SK-N-SH (cell line): ENCODE results near the gene LRRFIP2.

Experiments
- CTCF ChIP-seq: fragments of 200-600 bp; sonication (generic); IDR thresholded peaks from 2 replicates; pipeline ENCODE4 v1.6.1; 2017; ENCODE audit warnings: antibody characterized with exemption, mild to moderate bottlenecking, moderate library complexity
- EP300 ChIP-seq, 2 experiments: IDR thresholded peaks; 2 replicates each; pipeline versions ENCODE4 v1.4.0 to v1.6.1; 2012; ENCODE audit warnings: borderline replicate concordance in 1 of 2, low read depth in 1 of 2, low read length in 1 of 2
- FOXJ3 ChIP-seq: sonication (generic); formaldehyde crosslinking; IDR thresholded peaks from 2 replicates; pipeline ENCODE4 v1.5.1; 2020; ENCODE audit warnings: mild to moderate bottlenecking, missing genetic modification reagents
- MAX ChIP-seq: IDR thresholded peaks from 2 replicates; pipeline ENCODE4 v1.4.0; 2012; ENCODE audit warnings: low read depth
- MEF2A ChIP-seq: IDR thresholded peaks from 2 replicates; pipeline ENCODE4 v1.4.0; 2012; ENCODE audit warnings: low read depth, borderline replicate concordance
- NFIC ChIP-seq: IDR thresholded peaks from 2 replicates; pipeline ENCODE4 v1.4.0; 2012; ENCODE audit warnings: borderline replicate concordance
- POLR2AphosphoS5 ChIP-seq: IDR thresholded peaks from 2 replicates; pipeline ENCODE4 v1.6.1; 2012; ENCODE audit warnings: low read depth, low read length
- REST ChIP-seq: IDR thresholded peaks from 2 replicates; pipeline ENCODE4 v1.6.1; 2012; ENCODE audit warnings: mild to moderate bottlenecking, low read depth, low read length, moderate library complexity
- RFX5 ChIP-seq: IDR thresholded peaks from 2 replicates; pipeline ENCODE4 v1.6.1; 2012; ENCODE audit warnings: mild to moderate bottlenecking, improper control_type of control experiment, low read length
- RXRA ChIP-seq: IDR thresholded peaks from 2 replicates; pipeline ENCODE4 v1.4.0; 2012; ENCODE audit warnings: low read depth, mild to moderate bottlenecking, borderline replicate concordance
- TEAD4 ChIP-seq: IDR thresholded peaks from 2 replicates; pipeline ENCODE4 v1.4.0; 2012; ENCODE audit warnings: mild to moderate bottlenecking, borderline replicate concordance; ENCODE audit not compliant: insufficient read depth
- ZBTB33 ChIP-seq: IDR thresholded peaks from 2 replicates; pipeline ENCODE4 v1.4.0; 2012; ENCODE audit warnings: low read depth, borderline replicate concordance

GRCh38 chr3:37126856-37127255 lies 47.5 kb downstream of the LRRFIP2 start:
- TF ChIP-seq CTCF: no peak
- TF ChIP-seq RXRA: no peak
- TF ChIP-seq MEF2A: no peak
- no peak for TF ChIP-seq RFX5
- no peak for TF ChIP-seq EP300 (IDR thresholded peaks at IDR 0.05; ENCODE audit: borderline replicate concordance in 1 of 2, low read depth in 1 of 2, low read length in 1 of 2)
- TF ChIP-seq FOXJ3 (CRISPR knock-in tag): no peak
- no peak for TF ChIP-seq POLR2AphosphoS5
- TF ChIP-seq MAX: no peak
- TF ChIP-seq TEAD4: no peak
- no peak for TF ChIP-seq REST
- TF ChIP-seq NFIC: no peak
- no peak for TF ChIP-seq ZBTB33
